NCI-H2029 treated with DMSO at 0.1 percent for 48 hours (cell line): Measurements from ENCODE around the gene PLCB4.

Experiments
- DNase-seq: peaks from one replicate; lab custom pipeline; 2025; lab: John Stamatoyannopoulos, UW

The PLCB4 gene

DNA sequence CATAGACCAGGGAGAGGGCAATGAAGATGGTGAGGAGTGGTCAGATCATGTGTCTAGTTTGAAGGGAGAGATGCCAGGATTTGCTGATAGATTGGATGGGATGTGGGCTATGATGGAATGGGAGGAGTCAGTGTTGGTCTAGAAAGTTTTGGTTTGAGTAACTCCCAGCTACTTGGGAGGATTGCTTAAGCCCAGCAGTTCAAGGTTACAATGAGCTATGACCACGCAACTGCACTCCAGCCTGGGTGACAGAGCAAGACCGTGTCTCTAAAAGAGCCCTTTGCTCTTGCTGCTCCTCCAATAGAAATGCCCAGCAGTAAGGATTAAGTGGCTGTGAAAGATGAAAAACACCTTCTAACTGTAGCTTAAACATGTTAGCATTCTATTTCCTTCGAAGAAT is 427.3 kb downstream of the PLCB4 start:
- DNase-seq: no peak

DNA sequence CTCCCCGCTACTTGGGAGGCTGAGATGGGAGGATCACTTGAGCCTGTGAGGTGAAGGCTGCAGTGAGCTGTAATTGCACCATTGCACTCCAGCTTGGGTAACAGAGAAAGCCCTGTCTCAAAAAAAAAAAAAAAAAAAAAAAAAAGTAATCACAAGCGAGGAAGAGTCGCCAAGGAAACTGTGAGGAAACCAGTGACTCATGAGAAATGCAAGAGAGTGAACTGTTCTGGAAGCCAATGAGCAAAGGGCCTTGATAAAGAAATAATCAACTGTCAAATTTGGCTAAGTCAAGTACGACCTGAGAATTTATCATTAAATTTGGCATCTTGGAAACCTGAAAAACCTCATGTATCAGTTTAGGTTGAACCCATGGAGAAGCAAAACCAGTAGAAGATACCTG is 429.4 kb downstream of the PLCB4 start:
- DNase-seq: no peak

GRCh38 chr20:9499126-9499899 is 430.4 kb downstream of the PLCB4 start:
- DNase-seq: no peak

DNA sequence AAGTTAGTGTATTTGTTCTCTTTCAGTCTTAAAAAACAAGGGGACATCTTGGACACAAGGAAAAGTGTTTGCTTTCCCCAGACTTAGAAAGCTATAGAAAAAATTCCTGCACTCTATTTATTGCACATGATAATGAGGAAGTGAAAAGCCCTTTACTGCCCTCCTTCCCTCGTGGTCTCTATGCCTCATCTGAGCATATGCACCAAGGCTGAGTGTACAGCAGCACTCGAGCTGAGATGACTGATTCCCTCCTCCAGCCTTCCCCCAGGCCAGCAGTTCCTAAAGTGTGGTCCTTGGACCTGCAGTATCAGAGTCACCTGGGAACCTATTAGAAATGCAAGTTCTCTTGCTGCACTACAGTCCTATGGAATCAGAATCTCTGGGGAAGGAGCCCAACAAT is 431.2 kb downstream of the PLCB4 start:
- no peak for DNase-seq

- no peak for DNase-seq
These were observed 432.6 kb downstream of the PLCB4 start for GRCh38 chr20:9501473-9501872.

DNA sequence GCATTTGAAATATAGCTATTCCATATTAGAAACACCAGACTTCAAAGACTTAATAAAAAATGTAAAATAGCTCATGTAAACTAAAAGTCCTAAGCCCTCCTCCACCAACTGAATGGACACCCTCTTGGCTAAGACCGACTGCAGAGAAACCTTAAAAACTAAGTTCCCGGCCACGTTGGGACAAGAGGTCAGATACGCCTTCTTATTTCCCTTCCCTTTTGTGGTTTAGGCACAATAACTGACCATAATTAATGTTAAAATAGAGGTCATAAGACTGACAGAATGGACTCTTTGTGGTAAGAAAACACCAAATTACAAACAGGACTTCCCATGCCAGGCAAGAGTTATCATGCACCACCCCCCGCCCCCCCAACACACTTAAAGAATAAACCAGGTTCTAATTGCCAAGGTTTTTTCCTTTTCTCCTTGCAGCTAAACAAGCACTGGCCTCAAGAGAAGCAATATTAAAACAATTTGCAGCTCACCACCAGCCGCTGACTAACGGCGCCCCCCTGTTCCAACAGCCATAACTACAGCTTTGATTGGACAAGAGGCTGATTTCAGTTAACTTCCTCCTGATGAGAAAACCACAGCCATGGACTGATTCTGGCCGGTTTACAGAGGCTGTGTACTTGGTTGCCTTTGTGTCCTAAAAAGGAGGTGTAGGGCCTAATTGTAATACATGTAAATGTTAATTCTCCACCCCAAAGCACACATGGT is 434.8 kb downstream of the PLCB4 start:
- no peak for DNase-seq

DNA sequence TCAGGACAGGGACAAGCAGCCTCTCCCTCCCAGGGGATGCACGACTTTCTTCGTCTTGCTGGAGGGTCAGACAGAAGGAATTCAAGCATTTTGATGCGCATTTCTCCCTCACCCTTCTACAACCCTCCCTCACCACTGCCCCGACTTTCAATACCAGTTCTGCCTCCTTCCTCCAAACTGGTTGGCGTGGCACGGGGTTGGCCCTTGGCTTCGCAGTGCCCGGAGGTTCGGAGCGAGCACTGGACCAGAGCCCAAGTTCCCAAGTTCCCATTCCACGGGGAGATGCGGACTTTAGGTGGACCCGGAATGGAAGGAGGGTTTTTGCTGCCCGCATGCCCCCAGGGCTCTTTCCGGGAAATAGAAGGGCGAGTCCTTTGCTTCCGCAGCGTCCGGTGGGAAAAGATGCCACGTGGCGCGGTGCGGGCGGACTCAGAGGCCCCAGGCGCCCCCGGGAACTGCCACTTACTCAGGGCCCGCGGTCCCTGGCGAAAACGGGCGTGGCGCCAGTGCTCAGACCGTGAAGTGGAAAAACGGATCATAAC is 437.5 kb downstream of the PLCB4 start:
- DNase-seq: no peak

- DNase-seq: no peak
These were observed 438.1 kb downstream of the PLCB4 start for GRCh38 chr20:9506964-9507369.

DNA sequence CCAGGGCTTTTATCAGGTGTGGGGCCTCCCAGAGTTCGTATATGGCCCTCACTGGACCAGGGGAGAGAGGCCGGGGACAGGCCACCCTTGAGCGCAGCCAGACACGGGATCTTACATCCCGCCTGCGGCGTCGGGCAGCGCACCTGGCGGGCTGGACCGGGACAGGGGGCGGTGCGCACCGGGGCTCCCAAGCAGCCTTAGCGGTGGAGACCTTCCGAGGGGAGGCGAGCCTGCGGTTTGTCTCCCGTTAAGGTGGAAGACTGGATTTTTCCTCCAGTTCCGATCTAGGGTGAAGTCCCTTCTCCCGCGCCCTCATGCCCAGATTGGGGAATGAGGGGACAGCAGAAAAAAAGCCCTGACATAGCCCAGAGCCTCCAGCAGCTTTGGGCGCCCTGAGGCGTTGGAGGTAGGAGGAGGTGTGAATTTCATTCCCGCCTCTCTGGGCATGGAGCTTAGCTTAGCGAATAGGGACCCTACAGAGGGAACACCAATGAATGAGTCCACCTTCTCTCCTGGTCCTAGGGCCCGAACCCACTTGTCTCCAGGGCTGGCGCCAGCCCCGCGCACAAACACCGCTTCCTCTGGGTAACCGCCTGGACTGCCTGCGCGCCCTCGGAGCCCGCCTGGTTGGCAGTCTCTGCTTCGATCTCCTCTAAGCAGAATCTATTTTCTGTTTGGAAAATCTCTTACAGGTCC is 438.8 kb downstream of the PLCB4 start:
- DNase-seq: no peak

DNA sequence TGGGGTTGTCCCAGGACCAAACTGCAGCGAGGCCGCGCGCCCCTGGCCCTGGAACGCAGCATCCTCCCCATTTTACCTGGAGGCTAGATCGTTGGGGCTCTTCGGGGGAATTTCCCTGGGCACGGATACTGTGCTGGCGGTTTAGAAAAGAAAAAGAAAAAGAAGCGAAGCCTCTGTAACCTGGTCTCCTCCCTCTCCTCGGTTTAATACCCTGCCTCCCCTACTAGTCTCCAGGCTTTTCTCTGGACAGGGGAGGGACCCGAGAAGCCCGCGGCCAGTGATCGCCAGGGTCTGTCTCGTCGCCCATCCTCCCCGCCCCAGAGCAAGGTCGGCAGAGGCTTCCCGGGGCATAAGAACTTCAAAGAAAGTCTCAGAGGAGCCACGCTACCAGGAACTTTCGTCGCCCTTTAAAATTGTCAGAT is 439.4 kb downstream of the PLCB4 start:
- DNase-seq: no peak

DNA sequence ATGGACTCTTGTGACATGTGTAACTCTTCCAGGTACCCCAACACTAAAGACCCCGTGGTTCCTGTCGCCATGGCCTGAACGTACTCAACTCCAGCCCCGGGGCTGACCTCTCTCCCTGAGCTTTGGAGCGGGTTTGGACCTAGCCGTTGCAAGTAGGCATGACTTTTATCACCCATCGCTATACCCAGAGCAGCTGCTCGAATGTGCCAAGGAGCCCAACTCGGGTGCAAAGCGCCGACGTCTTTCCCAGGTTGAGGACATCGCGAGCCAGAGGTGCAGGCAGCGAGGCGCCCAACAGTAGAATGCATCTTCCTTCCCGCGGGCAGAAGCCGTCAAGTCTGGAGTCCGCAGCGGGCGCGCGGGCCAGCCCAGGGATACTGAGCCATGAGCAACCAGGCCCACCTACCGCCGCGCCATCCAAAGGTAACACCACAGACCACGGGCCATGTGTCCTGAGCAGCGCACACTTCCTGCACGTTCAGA is 439.9 kb downstream of the PLCB4 start:
- DNase-seq: no peak

DNA sequence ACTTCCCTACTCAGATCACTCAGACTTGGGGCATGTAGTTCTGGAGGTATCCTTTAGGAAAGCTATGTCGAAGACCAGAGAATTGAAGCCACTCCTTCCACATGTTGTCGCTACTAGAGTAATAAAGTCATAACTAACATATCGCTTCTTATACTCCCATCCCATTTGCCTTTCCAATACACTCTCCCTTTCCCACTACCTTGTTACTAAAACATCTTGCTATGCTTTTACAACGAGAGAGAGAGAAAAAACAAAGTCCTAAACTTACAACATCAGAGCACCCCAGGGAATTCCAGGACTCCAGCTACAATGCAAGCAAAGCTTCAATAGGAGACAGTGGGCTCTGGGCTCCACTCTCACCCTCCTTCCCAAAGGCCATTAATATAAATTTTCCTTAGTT is 440.4 kb downstream of the PLCB4 start:
- no peak for DNase-seq

- DNase-seq: no peak
These were observed 442.0 kb downstream of the PLCB4 start for GRCh38 chr20:9510911-9511310.

DNA sequence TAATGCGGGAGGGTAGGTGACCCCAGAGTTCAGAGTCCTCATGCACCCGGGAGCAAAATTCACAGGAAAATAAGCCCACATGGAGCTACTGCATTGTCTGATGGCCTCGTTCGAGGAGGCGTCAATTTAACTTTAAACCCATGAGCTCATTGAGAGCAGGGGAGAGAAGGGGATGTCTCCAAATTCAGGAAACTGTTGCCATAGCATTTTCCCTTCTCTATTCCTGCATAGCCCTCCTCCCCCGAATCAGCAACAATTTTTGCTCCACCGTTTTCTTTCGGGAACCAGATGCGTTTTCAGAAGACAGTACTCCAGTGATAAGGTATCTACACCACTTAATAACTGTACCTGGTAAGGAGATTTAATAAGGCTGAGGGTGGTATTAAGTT is 445.2 kb downstream of the PLCB4 start:
- no peak for DNase-seq

GRCh38 chr20:9514461-9515213 is 445.8 kb downstream of the PLCB4 start, which contains the start of gene LAMP5:
Gene LAMP5 (plus strand): TSS chr20:9514590. CDS start chr20:9514853, 263 bp downstream.
- no peak for DNase-seq

DNA sequence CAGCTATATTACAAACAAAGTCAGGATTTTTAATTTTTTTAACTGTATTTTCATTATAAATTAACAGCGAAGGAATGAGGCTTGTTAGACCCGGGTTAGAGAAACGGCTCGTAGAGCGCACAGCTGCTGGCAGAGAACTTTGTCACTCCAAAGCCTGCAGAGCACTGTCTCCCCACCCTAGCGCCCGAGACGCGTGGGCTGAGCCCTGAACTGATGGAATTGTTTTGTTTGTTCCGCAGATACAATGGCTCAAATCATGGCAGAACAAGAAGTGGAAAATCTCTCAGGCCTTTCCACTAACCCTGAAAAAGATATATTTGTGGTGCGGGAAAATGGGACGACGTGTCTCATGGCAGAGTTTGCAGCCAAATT is 446.3 kb downstream of the PLCB4 start:
- no peak for DNase-seq

DNA sequence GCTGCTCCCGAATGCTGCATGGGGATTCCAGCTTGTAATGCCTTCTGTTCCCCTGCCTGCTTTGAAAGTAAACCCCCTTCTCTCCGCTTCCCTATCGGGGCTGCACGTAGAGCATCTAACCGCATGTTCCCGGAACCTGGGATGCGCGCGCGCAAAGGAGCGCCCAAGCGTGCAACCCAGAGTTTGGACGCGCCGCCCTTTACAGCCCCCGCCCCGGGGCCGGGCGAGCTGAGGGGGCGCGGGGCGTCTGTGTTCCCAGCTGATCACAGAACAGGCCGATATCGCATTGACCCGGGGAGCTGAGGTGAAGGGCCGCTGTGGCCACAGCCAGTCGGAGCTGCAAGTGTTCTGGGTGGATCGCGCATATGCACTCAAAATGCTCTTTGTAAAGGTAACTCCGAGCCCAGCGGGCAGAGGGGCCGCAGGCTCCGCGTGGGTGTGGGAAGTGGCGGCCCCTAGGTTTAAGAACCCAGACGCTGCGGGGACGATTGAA is 446.9 kb downstream of the PLCB4 start:
- DNase-seq: no peak

DNA sequence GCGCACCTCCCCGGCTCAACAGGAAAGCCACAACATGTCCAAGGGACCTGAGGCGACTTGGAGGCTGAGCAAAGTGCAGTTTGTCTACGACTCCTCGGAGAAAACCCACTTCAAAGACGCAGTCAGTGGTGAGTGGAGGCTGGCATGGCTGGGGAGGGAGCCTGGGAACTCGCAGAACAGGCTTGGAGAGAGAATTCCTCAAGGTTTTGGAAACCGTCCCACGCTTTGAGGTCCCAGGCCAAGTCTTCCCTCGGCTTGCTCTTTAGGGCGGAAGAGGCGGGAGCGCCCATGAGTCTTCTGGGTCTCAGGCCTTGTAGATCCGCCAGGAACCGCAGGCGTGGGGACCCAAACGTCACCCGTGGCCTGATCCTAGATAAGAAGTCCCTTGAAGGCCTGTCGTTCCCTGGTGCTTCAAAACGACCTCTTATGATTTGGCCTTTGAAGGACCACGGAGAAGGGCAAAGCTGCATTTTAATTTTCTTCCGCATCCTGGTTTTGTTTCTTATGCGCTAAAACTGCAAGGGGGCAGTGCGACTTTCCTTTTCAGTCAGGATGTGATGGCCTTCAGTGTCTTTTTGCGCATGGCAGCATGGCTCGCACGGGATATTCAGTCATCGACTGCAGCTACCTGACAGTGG is 447.5 kb downstream of the PLCB4 start:
- no peak for DNase-seq

DNA sequence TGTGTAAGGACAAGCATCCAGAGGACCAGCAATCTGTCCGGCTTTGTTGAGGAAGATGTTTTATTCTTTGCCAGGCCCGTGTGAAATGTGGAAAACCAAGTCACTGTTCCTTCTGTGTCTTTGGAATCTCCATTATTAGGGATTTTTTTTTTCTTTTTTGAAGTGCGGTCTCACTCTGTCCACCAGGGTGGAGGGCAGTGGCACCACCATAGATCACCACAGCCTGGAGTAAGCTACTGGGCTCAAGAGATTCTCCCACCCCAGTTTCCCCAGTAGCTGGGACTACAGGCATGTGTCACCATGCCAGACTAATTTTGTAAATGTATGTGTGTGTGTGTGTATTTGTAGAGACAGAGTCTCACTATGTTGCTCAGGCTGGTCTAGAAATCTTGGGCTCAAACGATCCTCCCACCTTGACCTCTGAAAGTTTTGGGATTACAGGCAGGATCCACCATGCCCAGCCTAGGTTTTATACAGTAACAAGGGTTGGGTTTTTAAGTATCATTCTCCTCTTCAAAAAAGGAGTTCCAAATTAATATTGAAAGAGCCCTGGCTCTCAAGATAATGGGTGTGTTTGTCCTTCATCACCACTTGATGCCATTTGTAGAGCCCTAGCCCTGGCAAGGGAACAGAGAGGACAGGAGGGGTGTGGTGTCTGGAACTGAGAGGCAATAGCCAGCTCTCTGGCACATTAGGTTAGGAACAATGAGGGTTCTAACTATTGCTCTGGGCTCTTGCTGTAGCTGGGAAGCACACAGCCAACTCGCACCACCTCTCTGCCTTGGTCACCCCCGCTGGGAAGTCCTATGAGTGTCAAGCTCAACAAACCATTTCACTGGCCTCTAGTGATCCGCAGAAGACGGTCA is 448.6 kb downstream of the PLCB4 start:
- no peak for DNase-seq

GRCh38 chr20:9518576-9519175 is 449.8 kb downstream of the PLCB4 start:
- DNase-seq: no peak
